ENCODE measurements around the gene RELCH. TPM values are rescaled to one million over a fixed set of nuclear protein-coding genes. Genes with fewer than 3 reads are reported as not detected.
"Not testable (repeated sequence)": the region's sequence is repeated elsewhere in the genome, so short reads cannot be mapped to it uniquely, and the experiment has no call there.

The RELCH gene
- total and polyA plus RNA-seq, 4 donors, result 11.6 to 69.2 (median 22.3) TPM

DNA sequence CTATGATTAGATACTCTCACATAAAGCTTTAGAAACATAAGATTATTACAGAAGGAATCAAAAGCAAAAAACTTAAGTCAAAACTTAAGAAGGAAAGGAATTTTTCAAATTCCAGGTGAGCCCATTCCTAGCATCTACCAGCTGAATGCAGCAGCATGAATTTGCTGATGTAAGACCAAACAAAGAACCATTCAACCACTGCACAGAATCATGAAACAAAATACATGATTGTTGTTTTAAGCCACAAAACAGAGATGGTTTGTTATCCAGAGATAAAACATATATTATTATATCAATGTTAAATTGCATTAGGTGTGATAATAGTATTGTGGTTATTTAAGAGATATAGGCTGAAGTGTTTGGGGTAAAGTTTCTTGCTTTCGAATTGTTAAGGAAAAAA, 29.2 kb upstream of the RELCH start:
- Histone ChIP-seq H3K27ac (ENCODE audit: low read depth in 1 of 2, low read length in 1 of 2) (no peak overlapping the region), H3K27me3 (ENCODE audit: control insufficient read depth in 3 of 3, insufficient read depth in 3 of 3, low read length in 2 of 3) (no peaks in the 10 kb centered on the region), H3K4me1 (ENCODE audit: control insufficient read depth in 5 of 5, insufficient read depth in 5 of 5, low read length in 5 of 5) (no peaks in the 10 kb centered on the region), H3K4me3 (no peak overlapping the region), H3K36me3 (ENCODE audit: control insufficient read depth in 4 of 4, insufficient read depth in 4 of 4, low read length in 4 of 4) (peaks cover 3 to 11% (median 5%) of the 10 kb centered on the region in 4 donors), H3K9me3 (ENCODE audit: control insufficient read depth in 4 of 4, insufficient read depth in 3 of 4, low read length in 3 of 4) (no peaks in the 10 kb centered on the region), H3K9ac (ENCODE audit: insufficient read depth in 1 of 2, low read length in 2 of 2) (no peak overlapping the region)
- ATAC-seq (ENCODE audit: insufficient read depth, low FRiP score), result no peak
- DNase-seq, result no peak
- 94 to 96% methylated on average over 1 of the region's 1 CpG for WGBS, 2 donors
- no peak for TF ChIP-seq CTCF (IDR thresholded peaks at IDR 0.05; ENCODE audit: control extremely low read depth, extremely low read depth)

- H3K27ac ChIP-seq (ENCODE audit: low read depth in 1 of 2, low read length in 1 of 2), result no peak overlapping the region
- peaks cover 0 to 1% (median 0%) of the 10 kb centered on the region in 5 donors for H3K4me1 ChIP-seq (ENCODE audit: control insufficient read depth in 5 of 5, insufficient read depth in 5 of 5, low read length in 5 of 5)
- no peak overlapping the region for H3K4me3 ChIP-seq
- DNase-seq, result no peak
- WGBS, 2 donors, result 86 to 92% methylated on average over 7 of the region's 7 CpGs
- no peaks in the 10 kb centered on the region for H3K27me3 ChIP-seq (ENCODE audit: control insufficient read depth in 3 of 3, insufficient read depth in 3 of 3, low read length in 2 of 3)
- H3K36me3 ChIP-seq (ENCODE audit: control insufficient read depth in 4 of 4, insufficient read depth in 4 of 4, low read length in 4 of 4), result peaks cover 0 to 5% (median 3%) of the 10 kb centered on the region in 4 donors
- H3K9me3 ChIP-seq (ENCODE audit: control insufficient read depth in 4 of 4, insufficient read depth in 3 of 4, low read length in 3 of 4), result no peaks in the 10 kb centered on the region
- no peak overlapping the region for H3K9ac ChIP-seq (ENCODE audit: insufficient read depth in 1 of 2, low read length in 2 of 2)
- no peak for ATAC-seq (ENCODE audit: insufficient read depth, low FRiP score)
- no peak for TF ChIP-seq CTCF (IDR thresholded peaks at IDR 0.05; ENCODE audit: control extremely low read depth, extremely low read depth)
Measured at GRCh38 chr18:62164310-62164709, 22.7 kb upstream of the RELCH start.

GRCh38 chr18:62164855-62165487, 22.1 kb upstream of the RELCH start:
- TF ChIP-seq CTCF (IDR thresholded peaks at IDR 0.05; ENCODE audit: control extremely low read depth, extremely low read depth), result no peak
- Histone ChIP-seq H3K4me1 (ENCODE audit: control insufficient read depth in 5 of 5, insufficient read depth in 5 of 5, low read length in 5 of 5) (peaks cover 0 to 1% (median 0%) of the 10 kb centered on the region in 5 donors), H3K27ac (ENCODE audit: low read depth in 1 of 2, low read length in 1 of 2) (peak overlapping the region in 1 of 2 donors; percentile 24), H3K36me3 (ENCODE audit: control insufficient read depth in 4 of 4, insufficient read depth in 4 of 4, low read length in 4 of 4) (peaks cover 0 to 5% (median 3%) of the 10 kb centered on the region in 4 donors), H3K9me3 (ENCODE audit: control insufficient read depth in 4 of 4, insufficient read depth in 3 of 4, low read length in 3 of 4) (no peaks in the 10 kb centered on the region), H3K9ac (ENCODE audit: insufficient read depth in 1 of 2, low read length in 2 of 2) (no peak overlapping the region), H3K27me3 (ENCODE audit: control insufficient read depth in 3 of 3, insufficient read depth in 3 of 3, low read length in 2 of 3) (no peaks in the 10 kb centered on the region), H3K4me3 (no peak overlapping the region)
- 69 to 72% methylated on average over 5 of the region's 5 CpGs for WGBS, 2 donors
- DNase-seq, result no peak
- ATAC-seq (ENCODE audit: insufficient read depth, low FRiP score), result no peak

DNA sequence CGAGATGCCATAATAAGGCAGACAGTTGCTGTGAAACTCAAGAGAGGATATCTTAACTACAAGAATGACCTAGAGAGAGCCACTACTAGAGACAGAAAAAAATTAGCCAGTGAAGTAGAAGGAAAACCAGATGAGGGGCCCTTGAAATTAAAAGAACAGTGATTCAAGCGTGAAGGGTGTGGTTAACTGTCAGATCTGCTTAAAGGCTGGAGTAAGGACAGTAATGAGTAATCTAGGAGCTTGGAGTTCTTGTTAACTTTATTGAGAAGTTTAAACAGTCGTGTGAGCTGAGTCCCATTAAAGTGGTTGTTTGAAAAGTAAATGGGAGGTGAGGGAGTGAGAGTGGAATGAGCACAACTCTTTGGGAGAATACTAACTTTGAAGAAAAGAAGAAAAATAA, 21.5 kb upstream of the RELCH start:
- no peak for TF ChIP-seq CTCF (IDR thresholded peaks at IDR 0.05; ENCODE audit: control extremely low read depth, extremely low read depth)
- peaks cover 0 to 5% (median 3%) of the 10 kb centered on the region in 4 donors for H3K36me3 ChIP-seq (ENCODE audit: control insufficient read depth in 4 of 4, insufficient read depth in 4 of 4, low read length in 4 of 4)
- 71 to 89% methylated on average over 3 of the region's 3 CpGs for WGBS, 2 donors
- H3K27ac ChIP-seq (ENCODE audit: low read depth in 1 of 2, low read length in 1 of 2), result no peak overlapping the region
- no peaks in the 10 kb centered on the region for H3K27me3 ChIP-seq (ENCODE audit: control insufficient read depth in 3 of 3, insufficient read depth in 3 of 3, low read length in 2 of 3)
- H3K4me3 ChIP-seq, result no peak overlapping the region
- no peak overlapping the region for H3K9ac ChIP-seq (ENCODE audit: insufficient read depth in 1 of 2, low read length in 2 of 2)
- ATAC-seq (ENCODE audit: insufficient read depth, low FRiP score) (no peak), DNase-seq (no peak)
- no peaks in the 10 kb centered on the region for H3K9me3 ChIP-seq (ENCODE audit: control insufficient read depth in 4 of 4, insufficient read depth in 3 of 4, low read length in 3 of 4)
- peaks cover 0 to 1% (median 0%) of the 10 kb centered on the region in 5 donors for H3K4me1 ChIP-seq (ENCODE audit: control insufficient read depth in 5 of 5, insufficient read depth in 5 of 5, low read length in 5 of 5)

- 84 to 91% methylated on average over 1 of the region's 1 CpG for WGBS, 2 donors
- DNase-seq; ATAC-seq (ENCODE audit: insufficient read depth, low FRiP score): not testable (repeated sequence)
Measured at GRCh38 chr18:62166524-62166923, 20.5 kb upstream of the RELCH start.

More at GRCh38 chr18:62166524-62166923, 20.5 kb upstream of the RELCH start:
- not testable (repeated sequence) for H3K9me3 ChIP-seq (ENCODE audit: control insufficient read depth in 4 of 4, insufficient read depth in 3 of 4, low read length in 3 of 4); H3K4me1 ChIP-seq (ENCODE audit: control insufficient read depth in 5 of 5, insufficient read depth in 5 of 5, low read length in 5 of 5); H3K36me3 ChIP-seq (ENCODE audit: control insufficient read depth in 4 of 4, insufficient read depth in 4 of 4, low read length in 4 of 4); H3K27me3 ChIP-seq (ENCODE audit: control insufficient read depth in 3 of 3, insufficient read depth in 3 of 3, low read length in 2 of 3); H3K27ac ChIP-seq (ENCODE audit: low read depth in 1 of 2, low read length in 1 of 2); H3K4me3 ChIP-seq; H3K9ac ChIP-seq (ENCODE audit: insufficient read depth in 1 of 2, low read length in 2 of 2)
